Nephron progenitor cell (in vitro differentiated cells): ENCODE measurements around the gene RITA1.

Experiments
- DNase-seq: peaks from one replicate; pipeline ENCODE4 v3.0.0; 2021
- H3K27ac Mint-ChIP-seq: 2 replicates; pipeline ENCODE4 v1.8.0; 2021; ENCODE audit warnings: mild to moderate bottlenecking, moderate library complexity, mixed read lengths
- H3K27me3 Mint-ChIP-seq: 2 replicates; pipeline ENCODE4 v1.8.0; 2021; ENCODE audit warnings: mild to moderate bottlenecking, low read depth, mixed read lengths; ENCODE audit not compliant: poor library complexity
- H3K36me3 Mint-ChIP-seq: 2 replicates; pipeline ENCODE4 v1.8.0; 2021; ENCODE audit warnings: low read depth, mixed read lengths
- H3K4me1 Mint-ChIP-seq: 2 replicates; pipeline ENCODE4 v1.8.0; 2021; ENCODE audit warnings: mixed read lengths
- H3K4me3 Mint-ChIP-seq: 2 replicates; pipeline ENCODE4 v1.8.0; 2021; ENCODE audit warnings: mild to moderate bottlenecking, moderate library complexity, mixed read lengths
- H3K9me3 Mint-ChIP-seq: 2 replicates; pipeline ENCODE4 v1.8.0; 2021; ENCODE audit warnings: mild to moderate bottlenecking, moderate library complexity, mixed read lengths
- CTCF ChIP-seq: fragments of 200-600 bp; sonication (generic); IDR thresholded peaks from 2 replicates; pipeline ENCODE4 v1.5.0; 2021; ENCODE audit warnings: antibody characterized with exemption

The RITA1 gene

GRCh38 chr12:113236539-113237399 is 51.2 kb downstream of the RITA1 start:
- H3K4me1 Mint-ChIP-seq: peaks cover 63% of the 10 kb centered on the region
- H3K4me3 Mint-ChIP-seq: no peak overlapping the region
- H3K27me3 Mint-ChIP-seq: peaks cover 10% of the 10 kb centered on the region
- no peak for TF ChIP-seq CTCF
- no peak overlapping the region for H3K27ac Mint-ChIP-seq
- no peak for DNase-seq
- no peaks in the 10 kb centered on the region for H3K9me3 Mint-ChIP-seq
- H3K36me3 Mint-ChIP-seq: peaks cover 9% of the 10 kb centered on the region

DNA sequence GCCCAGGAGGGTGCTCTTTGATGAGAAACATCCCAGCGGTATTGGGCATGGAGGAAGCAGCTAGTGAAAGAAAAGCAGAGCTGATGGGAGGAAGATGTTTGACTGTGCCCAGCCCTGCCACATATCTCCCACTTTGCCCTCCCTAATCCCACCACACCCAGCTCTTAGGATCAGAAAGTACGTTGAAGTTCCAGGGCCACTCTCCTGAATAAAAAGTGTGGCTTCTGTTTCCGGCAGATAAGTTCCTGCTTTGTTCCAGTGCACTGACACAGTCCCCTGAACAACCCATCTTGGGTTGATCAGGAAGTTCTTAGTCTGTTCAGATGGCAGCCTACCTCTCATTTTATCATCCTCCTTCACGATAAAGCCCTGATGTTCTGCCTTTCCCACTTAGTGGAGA is 52.2 kb downstream of the RITA1 start:
- Mint-ChIP-seq H3K27me3 (peaks cover 17% of the 10 kb centered on the region), H3K9me3 (no peaks in the 10 kb centered on the region), H3K4me1 (peaks cover 63% of the 10 kb centered on the region), H3K36me3 (peaks cover 12% of the 10 kb centered on the region), H3K27ac (no peak overlapping the region), H3K4me3 (no peak overlapping the region)
- DNase-seq: no peak
- no peak for TF ChIP-seq CTCF

DNA sequence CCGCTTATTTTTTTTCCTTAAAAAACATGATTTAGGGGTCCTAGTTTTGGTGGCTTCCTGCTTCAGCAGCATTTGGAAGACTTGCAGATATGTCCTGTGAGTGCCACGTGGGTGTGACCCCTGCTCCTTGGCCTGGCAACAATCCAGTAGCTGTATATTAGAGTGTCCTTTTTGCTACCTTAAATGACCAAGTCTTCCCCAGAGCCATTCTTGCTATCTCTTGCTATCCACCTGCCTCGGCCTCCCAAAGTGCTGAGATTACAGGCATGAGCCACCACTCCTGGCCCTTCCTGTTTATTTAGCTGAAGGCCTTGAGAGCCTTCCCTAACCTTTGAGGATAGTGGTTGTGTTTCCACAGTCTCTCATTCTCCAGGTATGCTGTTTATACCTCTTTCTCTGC is 52.8 kb downstream of the RITA1 start:
- TF ChIP-seq CTCF: no peak
- Mint-ChIP-seq H3K9me3 (no peaks in the 10 kb centered on the region), H3K4me3 (no peak overlapping the region), H3K27ac (no peak overlapping the region), H3K36me3 (peaks cover 14% of the 10 kb centered on the region), H3K27me3 (peaks cover 18% of the 10 kb centered on the region), H3K4me1 (peaks cover 59% of the 10 kb centered on the region)
- no peak for DNase-seq

DNA sequence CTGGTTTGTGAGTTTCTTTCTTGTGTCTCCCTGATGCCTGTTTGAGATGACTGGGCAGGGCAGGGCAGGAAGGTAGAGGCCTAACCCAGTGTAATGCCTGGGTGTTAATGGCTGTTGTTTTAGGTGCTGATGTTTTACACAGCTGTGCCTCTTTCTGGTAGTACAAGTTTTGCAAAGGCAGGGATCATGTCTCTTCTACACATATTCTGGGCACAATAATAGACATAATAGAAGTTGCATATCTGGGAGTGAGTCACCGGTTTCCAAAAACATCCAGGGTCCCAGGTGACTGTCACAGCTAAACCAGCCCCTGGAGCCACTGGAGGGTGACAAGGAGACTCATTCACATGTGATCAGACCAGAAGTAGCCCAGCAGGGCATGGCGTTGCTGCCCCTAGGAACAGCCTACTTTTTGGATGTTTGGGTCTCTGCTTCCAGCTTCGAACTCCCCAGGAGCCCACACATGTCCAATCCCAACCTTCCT is 53.8 kb downstream of the RITA1 start:
- DNase-seq: no peak
- peaks cover 56% of the 10 kb centered on the region for H3K4me1 Mint-ChIP-seq
- peaks cover 9% of the 10 kb centered on the region for H3K36me3 Mint-ChIP-seq
- H3K27me3 Mint-ChIP-seq: peaks cover 16% of the 10 kb centered on the region
- H3K27ac Mint-ChIP-seq: no peak overlapping the region
- H3K4me3 Mint-ChIP-seq: no peak overlapping the region
- H3K9me3 Mint-ChIP-seq: no peaks in the 10 kb centered on the region
- no peak for TF ChIP-seq CTCF

DNA sequence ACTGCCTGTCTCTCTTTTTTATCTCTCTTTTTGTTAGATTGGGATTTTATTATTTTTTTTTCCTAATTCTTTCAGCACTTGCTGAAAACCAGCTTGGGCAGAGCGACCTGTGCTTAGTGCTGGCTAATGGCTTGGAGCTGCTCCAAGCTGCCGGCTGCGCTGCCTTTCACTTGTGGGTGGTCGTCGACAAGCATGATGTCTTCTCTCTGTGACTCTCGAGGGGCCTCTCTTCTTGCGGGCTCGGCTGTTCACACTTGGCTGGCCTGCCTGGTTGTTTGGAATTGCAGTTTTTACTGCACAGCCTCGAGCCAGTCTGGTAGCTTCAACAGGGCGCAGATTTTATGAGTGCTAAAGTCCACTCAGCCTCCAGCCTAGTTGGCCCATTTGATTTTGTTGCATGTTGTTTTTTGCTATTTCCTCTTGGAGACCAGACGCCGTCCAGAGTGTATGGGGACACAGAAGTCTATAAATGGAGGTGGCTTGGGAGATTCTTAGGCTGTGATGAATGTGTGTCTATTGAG is 54.4 kb downstream of the RITA1 start:
- Mint-ChIP-seq H3K27ac (peak overlapping the region; percentile 37), H3K4me3 (peak overlapping the region; percentile 40), H3K4me1 (peaks cover 58% of the 10 kb centered on the region), H3K36me3 (peaks cover 9% of the 10 kb centered on the region), H3K27me3 (peaks cover 15% of the 10 kb centered on the region), H3K9me3 (no peaks in the 10 kb centered on the region)
- no peak for TF ChIP-seq CTCF
- peak; percentile 55 for DNase-seq
